GM18520 (cell line): ENCODE results near the gene NFKB2.

Experiments used
- ATAC-seq: cut with Tn5 transposase; IDR thresholded peaks from one replicate; pipeline ENCODE4 v1.9.1; 2021; ENCODE audit not compliant: unreplicated experiment

NFKB2 gene

DNA sequence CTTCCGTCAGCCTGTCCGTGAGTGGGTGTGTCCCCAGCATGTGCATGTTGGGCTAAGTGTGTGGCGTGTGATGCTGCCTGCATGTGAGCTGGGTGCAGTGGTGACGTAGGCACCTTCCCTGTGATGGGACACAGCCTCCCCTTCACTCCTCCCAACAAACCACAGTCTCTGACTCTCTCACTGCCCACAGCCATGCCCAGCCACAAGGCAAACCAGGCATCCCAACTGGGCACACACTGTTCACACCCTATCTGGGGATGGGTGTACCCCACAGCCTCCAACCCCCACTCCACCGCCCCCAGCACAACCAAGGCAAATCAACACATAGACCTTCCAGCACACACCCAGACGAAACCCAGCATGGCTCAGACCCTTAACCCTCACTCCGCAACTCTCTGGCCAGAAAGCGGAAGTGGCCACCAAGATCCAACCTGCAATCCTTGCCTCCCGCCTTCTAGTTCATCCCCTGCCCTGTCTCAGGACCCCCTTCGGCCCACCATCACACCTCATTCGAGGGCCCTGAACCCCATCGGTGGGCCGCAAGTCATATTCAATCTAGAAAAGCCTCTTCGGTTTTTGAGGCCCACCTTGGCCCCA lies 12.7 kb downstream of the NFKB2 start:
- ATAC-seq = no peak

DNA sequence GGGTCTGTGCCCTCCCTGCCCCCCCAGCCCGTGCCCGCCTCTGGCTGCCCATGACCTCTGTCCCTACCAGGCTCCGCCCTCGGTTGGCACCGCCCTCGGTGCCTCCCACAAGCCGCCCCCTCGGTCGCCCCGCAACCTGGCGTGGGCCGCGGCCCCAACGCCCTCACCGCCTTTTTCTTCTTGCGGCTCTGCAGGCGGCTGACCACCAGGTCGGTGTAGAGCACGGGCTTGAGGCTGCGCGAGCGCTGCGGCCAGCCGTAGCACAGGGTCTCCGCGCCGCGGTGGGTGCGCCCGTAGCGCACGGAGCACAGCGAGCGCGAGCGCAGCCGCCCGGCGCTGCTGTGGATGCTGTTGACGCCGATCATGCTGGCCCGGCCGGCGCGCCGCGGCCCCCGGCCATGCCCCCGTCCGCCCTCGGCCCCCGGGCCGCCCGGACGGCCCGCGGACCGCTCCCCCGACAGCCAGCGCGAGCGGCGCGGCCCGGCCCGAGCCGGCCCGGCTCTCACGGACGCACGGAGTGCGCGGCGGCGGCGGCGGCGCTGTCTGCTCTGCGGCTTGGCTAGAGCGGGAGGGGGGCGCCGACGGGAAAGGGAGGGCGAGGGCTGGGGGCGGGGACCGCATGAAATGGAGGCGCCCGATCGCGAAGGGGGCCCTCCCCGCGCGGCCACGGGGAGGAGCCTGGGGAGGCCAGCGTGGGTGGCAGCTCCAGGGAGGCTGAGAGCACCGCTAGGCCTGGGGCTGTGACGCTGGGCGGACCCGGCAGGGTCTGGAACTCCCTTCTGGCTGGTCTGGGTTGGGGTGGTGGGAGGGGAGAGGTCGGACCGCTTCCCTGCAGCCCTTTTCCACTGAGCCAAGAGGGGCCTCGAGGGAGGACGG lies 13.5 kb downstream of the NFKB2 start:
- no peak for ATAC-seq

DNA sequence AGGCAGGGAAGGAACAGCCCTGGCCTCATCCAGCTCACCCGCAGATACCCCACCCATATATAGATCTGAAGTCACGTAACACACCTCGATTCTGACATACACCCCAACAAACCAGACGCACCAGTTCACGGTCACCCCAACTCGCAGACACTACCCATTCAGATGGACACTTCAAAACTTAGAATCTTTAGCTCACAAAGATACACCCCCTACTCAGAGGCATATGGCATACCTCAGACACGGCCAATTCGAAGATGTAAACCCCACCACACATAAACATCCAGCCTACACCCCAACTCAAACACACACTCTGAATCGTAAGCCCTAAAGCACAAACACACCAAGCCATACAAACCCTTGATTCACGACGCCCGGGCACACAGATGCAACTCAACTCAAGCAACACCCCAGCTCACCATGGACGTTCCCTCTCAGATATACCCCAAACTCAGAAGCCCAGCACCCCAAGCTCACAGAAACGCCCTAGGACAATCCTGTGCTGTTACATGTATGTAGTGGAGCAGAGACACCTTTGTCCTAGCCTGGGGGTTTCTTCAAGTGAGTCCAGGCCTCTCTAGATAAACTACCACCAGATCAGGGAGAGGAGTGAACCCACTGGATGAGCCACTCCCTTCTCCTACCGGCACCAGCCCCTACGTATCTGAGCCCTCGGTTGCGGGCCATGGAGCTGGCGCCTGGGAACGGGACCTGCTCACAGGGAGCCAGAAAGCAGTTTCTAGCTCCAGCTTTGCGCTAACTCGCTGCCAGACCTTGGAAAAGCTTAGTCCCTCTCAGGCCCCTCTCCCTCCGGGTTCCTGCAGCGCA lies 14.3 kb downstream of the NFKB2 start:
- no peak for ATAC-seq

DNA sequence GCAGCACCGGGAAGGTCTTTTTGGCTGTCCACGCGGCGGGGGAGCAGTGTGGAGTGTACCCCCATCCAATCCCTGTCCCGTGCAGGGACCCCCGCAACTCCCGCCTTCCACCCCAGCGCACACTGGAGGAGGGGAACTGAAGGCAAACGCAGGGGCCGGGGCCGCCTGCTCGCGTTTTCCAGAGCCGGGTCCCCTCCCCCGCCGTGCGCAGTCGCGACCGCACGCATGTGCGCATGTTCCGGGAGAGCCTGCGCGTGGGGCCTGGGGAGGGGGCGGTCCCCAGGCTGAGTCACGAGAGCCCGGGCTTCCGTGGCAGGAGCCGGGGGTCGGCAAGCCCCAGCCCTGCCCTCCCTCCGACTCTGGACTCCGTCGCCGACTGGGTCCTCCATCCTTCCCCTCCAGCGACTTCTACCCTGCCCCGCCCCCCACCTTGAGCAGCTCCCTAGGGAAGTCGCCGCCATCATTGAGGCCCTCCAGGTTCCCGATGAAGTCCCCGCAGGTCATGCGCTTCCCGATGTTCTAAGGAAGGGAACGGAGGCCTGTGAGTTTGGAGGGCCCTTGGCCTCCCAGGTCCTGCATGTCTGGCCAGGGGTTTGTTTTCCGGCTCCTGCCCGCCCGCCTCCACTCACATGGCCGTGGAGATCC lies 15.0 kb downstream of the NFKB2 start:
- no peak for ATAC-seq

DNA sequence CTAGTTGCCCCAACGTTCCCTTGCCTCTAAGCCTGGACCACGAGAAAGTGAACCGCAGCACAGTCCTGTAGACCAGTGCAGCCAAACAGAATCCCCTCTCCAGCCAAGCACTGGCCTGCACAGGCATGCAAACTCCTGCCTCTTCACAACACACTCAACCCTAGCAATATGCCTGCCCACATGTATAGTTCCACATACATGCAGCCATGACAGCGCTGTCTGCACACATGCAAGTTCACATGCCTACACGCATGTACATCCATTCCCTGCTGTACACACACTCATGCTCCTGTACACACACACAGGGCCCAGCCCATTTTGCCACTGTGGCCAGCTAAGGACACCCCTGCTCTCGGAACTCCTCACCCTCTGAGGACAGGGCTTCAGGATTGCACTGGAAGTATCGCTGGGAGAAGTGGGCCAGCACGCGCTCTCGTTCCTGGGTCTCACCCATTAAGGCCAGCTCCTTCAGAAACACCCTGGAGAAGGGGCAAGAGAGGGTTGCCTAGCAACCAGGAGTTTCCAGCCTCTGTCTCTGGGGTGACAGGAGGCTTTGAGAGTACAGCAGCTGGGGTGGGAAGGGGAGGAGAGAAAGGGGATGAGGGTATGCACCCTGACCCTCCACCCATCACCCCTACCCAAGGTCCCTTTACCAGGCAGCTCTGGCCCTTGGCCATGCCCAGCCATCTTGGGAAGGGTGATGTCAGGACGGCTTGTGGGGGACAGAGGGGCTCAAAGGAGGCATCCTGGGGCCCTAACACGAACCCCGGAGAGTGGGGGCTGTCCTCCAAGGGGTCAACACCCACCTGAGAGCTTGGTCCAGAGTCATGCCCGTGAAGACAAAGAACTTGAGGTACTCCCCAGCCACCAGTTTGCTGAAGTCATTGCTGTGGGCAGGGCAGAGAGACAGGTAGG lies 16.1 kb downstream of the NFKB2 start:
- no peak for ATAC-seq

DNA sequence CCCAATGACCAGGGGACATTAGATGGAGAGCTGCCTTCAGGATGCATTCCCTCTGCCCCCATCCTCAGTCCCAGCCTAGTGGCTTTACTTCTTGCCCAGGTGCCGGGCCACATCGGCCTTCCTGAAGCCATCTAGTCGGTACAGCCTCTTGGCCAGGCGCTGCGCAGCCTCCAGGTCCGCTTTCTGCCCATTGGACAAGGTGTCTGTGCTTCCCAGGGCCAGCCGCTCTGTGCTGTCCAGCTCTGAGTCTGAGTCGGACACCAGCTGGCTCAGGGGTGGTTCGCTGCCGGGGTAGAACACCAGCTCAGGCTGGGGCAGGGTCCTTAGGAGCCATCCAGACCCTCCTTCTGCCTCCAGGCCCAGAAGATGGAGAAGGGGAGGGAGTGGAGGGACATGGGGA lies 16.8 kb downstream of the NFKB2 start:
- no peak for ATAC-seq

DNA sequence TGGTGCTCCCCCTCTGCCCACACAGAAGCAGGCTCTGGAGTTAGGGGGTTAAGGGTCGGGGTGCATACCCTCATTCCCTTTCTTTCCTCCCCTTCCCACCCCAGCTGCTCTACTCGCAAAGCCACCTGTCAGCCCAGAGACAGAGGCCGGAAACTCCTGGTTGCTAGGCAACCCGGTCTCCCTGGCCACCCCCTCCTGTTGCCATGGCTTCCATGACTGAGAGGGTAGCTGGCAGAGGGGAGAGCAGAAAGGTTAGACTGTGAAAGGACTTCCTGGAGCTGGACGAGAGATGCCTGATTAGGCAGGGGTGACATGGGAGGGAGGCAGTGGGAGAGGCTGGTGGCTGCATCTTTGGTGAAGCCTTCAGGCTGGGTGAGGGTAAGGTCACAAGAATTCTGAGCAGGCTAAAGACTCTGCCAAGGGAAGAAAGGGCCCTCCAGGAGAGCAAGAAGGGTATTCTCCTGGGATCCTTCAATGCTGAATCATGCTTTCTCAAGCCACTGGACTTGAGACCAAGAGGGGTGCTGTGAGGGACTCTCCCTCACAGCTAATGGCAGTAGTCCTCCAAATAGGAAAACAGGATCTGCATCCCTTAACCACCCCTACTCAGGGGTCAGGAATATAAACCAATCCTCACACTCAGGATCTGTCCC lies 17.7 kb downstream of the NFKB2 start:
- no peak for ATAC-seq

DNA sequence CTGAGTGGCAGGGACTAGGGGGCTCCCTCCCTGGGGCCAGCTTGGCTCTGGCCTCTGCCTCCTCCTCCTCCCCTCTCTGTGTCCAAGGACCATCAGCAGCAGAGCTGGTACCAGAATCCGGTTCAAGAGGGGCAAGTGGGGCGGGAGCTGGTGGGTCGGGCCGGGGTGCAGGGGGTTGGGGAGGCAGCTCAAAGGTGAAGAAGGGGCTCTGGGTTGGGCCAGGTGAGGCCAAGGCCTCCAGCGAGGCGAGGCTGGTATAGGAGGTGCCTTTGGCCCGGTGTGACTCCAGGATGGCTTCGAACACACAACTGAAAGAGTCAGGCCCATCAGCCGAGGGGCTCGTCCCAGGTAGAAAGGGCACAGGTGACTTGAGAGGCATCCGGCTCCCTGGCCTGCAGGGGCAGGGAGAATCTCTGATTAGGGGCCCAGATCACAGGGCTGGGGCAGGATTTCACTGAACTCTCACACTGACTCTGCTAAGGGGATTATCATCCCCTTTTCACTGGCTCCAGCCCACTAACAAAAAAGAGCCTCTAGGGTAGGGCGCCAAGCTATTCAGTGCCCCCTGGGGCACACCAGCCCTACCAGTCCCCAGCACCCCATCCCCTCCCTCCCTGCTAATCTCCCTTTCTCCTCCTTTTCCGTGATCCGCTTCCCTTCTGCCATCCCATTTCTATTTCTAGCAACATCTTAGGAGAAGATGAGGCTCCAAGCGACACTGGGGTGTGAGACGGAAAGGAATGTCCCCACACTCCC lies 18.5 kb downstream of the NFKB2 start:
- ATAC-seq = no peak

DNA sequence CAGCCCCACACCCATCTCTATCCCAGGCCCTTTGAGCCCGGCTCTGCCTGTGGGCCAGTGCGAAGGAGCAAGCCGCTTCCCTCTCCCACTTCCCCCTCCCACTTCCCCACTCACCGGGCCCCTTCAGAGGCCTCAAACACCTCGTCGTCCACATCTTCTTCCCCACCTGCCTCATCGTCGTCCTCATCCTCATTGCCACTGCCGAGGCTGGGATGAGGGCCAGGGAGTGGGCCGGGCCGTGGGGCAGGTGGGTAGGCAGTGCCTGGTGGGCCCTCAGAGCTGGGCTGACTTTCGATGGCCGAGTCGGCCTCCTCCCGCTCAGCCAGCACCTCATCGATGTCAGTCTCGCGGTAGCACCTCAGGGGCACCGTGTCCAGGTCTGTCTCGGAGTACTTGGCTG lies 19.2 kb downstream of the NFKB2 start:
- no peak for ATAC-seq

DNA sequence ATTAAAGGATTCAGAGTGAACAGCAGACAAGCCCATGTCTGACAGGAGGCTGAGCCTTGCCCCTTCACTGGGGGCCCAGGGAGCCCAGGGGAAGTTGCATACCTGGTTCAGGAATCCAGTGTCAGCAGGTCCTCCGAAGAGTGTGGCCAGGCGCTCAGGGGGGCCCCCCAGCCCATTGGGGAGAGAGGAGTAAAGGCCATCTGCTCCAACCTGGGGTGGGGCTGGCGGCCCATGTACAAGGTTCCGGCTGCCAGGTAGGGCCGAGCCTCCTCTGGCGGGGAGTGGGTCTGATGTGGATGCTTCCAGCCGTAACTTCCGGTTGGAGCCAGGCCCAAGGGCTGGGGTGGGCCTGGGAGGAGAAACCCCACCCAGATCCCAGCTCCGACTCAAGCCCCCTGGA lies 20.8 kb downstream of the NFKB2 start:
- ATAC-seq = no peak

DNA sequence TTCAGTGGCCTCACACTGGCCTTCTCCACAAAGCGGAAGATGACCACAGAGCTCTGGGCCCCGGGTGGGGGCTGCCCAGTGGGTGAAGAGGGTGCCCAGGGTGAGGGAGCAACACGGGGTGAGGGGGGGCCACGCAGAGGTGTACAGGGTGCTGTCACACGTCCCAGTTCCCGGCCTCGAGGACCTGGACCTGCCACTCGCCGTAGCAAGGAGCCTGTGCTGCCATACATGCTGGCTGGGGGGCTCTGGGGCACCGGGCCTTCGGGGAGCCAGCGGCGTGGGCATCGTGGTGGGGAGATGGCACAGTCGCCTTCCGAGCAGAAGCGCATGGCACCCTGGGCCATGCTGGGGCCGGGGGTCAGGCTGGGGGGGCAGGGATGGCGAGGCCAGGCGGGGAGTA lies 21.2 kb downstream of the NFKB2 start:
- no peak for ATAC-seq

DNA sequence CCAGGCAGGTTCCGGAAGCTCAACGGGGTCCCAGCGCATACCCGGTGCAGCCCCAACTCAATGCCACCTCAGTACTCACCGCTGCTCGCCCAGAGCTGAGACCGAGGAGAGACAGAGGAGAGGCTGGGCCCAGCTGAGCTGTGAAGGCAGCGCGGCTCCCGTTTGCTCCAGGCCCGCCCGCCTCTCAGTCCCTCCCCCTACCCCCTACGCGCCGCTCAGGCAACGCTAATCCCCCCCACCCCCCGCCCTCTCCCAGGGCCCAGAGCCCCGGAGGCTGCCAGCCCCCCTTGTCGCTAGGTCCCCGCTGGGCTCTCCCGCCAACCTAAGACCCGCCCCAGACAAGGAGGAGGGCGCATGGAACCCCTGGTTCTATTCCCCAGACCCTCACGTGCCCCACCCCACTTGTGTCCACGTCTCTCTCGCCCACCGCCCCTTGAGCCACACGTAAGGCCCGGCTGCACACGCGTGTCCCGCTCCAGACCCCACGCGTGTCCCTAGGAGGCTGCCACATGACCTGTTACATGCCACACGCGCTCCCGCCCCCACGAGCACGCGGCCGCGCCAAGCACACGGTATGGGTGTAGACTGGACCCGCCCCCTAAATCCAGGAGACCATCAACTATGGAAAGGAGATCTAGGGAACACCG lies 23.2 kb downstream of the NFKB2 start, which contains the start of gene PSD:
Gene PSD (minus strand): TSS at position 164 of the 647 bp plus-strand sequence. CDS start 1,747 bp downstream, outside the sequence.
- no peak for ATAC-seq

DNA sequence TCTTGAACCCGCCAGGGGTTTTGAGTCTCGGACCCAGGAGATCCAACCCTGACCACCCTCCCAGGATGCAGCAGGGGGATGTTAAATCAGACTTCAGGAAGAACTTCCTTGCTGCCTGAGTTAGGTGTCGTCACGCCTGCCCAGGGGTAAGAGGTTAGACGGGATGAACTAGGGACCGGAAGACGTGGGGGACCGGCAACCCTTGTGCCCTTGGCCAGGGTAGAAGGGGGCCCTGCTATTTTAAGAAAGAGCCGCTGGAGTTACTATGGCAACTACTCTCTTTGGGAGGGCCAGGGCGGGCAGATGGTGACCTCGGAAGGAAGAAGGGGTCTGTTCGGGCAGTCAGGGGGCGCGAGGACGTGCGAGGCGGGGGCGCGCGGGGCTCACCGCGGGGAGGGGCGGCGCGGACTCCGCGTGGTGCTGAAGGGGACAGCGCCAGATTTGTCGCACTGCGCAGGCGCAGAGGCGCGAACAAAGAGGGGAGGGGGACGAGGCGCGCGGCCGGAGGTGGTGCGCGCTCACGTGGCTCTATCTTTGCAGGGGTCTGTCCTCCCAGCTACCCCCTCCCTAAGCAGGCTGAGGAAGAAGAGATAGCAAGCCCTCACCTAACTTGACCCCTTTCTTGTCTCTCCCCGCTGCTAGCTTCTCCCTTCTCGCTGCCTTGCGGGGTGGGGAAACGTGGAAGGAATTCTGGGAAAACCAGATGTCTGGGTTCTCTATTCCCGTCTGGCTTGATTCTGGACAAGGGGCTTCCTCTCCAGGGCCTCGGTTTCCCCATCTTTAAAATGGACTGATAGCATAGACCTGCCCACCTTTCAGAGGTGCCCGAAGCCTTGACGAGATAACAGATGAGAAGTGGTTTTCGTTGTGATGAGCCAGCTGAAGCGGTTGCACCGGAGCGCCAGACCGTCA lies 24.0 kb downstream of the NFKB2 start:
- ATAC-seq = no peak

DNA sequence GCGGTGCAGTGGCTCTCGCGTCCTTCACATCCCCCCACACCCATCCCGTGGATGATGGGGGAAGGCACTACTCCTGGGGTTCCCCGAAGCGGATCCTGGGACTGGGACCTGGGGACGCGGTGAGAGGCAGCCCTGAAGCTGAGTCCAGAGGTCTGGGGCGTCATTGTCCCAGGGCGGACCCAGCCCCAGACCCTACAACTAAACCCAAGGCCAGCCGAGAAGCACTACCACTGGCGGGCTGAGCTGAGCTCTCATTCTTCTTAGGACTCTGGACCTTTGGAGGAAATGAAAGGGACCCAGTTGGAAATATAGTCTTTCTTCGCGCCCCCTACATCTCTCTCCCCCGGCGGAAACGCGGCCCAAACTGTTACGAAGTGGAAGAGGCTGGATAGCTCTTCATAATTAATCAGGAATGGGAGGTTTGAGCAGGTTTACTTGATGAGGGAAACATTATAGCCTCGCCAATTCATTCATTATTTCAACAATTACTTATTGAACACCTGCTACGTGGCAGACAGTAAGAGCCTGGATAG lies 24.7 kb downstream of the NFKB2 start:
- ATAC-seq = no peak

DNA sequence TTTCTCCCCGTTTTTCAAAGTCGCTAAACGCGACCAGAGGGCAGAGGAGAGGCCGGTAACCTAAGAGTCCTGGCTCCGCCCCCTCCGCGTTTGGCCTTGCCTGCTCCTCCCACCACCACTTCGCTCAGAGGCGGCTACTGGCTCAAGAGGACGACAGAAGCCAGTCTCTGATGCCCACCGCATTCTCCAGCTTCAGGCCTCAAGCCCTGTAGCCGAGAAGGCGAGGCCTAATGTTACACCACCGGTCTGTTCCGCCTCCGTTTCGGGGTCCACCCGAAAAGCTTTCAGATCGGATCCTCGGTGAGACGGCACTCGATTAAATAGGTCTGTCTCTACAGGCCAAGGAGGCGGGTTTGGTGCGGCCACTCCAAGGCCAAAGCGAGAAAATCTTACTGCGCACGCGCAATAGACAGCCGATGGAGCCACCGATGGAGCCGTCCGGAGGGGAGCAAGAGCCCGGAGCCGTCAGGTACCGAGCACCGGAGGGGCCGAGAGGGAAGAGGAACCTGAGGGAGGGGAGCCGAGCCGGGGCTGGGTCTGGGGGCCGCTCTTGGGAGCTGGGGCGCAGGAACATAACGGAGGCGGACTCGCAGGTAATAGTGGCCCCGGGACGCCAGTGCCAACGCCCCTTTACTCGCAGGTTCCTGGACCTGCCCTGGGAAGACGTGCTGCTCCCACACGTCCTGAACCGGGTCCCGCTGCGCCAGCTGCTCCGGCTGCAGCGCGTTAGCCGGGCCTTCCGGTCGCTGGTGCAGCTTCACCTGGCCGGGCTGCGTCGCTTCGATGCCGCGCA lies 25.4 kb downstream of the NFKB2 start, which contains the start of gene FBXL15:
Gene FBXL15 (plus strand): TSS at position 123 of the 793 bp plus-strand sequence. CDS start 294 bp downstream, at position 417.
- peak; percentile 68 for ATAC-seq

DNA sequence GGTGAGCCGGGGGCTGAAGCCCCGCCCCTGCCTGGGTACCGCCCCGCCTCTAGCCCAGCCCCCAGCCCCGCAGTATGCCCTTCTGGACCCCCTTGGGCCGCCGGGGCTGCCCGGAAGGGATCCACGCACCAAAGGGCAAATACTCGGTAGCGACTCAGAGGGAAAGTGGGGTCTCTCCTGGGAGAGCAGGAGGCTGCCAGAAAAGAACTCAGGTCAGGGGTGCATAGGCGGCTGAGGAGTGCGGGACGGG lies 25.9 kb downstream of the NFKB2 start:
- ATAC-seq = no peak
